ENCODE data around the gene EOGT.

Gene EOGT

GRCh38 chr3:68935778-68936177, 77.7 kb downstream of the EOGT start:
- Histone ChIP-seq H3K4ac (ENCODE audit: low read length) (no peak overlapping the region), H3K14ac (ENCODE audit: low read length) (no peak overlapping the region), H2BK5ac (ENCODE audit: low read length) (no peak overlapping the region), H3K27ac (replicated peaks; ENCODE audit: low read length) (no peak overlapping the region), H2AK5ac (ENCODE audit: low read depth, low read length) (no peak overlapping the region), H3K4me3 (ENCODE audit: low read length in 2 of 2) (no peak overlapping the region), H3K9me3 (replicated peaks in 1 of 2; ENCODE audit: control insufficient read depth in 2 of 2, insufficient read depth in 1 of 2, low read depth in 1 of 2, low read length in 2 of 2) (no peaks in the 10 kb centered on the region), H2BK12ac (ENCODE audit: low read length) (no peak overlapping the region), H2AFZ (ENCODE audit: low read length) (no peak overlapping the region), H3K23ac (ENCODE audit: low read depth, low read length, poor library complexity) (no peak overlapping the region), H3K18ac (ENCODE audit: low read length) (no peak overlapping the region), H4K91ac (ENCODE audit: low read depth, low read length, poor library complexity) (no peak overlapping the region), H4K8ac (ENCODE audit: low read depth, low read length) (no peak overlapping the region), H3K27me3 (ENCODE audit: control insufficient read depth in 3 of 3, insufficient read depth in 3 of 3, low read depth in 1 of 3, low read length in 3 of 3) (peaks cover 9 to 42% (median 18%) of the 10 kb centered on the region in 3 experiments), H2BK120ac (ENCODE audit: low read depth, low read length) (no peak overlapping the region), H2BK15ac (ENCODE audit: low read length) (no peak overlapping the region), H3K4me2 (ENCODE audit: insufficient read depth, low read length, poor library complexity, severe bottlenecking) (no peak overlapping the region), H3K36me3 (replicated peaks in 1 of 2; ENCODE audit: control insufficient read depth in 2 of 2, insufficient read depth in 2 of 2, low read length in 2 of 2) (no peaks in the 10 kb centered on the region), H3K79me1 (ENCODE audit: low read depth, low read length) (no peaks in the 10 kb centered on the region), H3K4me1 (ENCODE audit: control insufficient read depth in 2 of 2, insufficient read depth in 1 of 2, low read depth in 1 of 2, low read length in 2 of 2) (peaks cover 0 to 5% of the 10 kb centered on the region in 2 donors), H3K9ac (ENCODE audit: low read depth, low read length, poor library complexity) (no peak overlapping the region)
- WGBS, 2 donors (ENCODE audit: extremely low coverage in 2 of 2, insufficient read length in 2 of 2, insufficient replicate concordance in 1 of 2), result no CpG with 5 or more reads among the region's 6 CpGs
- no peak for DNase-seq (ENCODE audit: low spot score)

- DNase-seq (ENCODE audit: low spot score), result no peak
- Histone ChIP-seq H4K91ac (ENCODE audit: low read depth, low read length, poor library complexity) (no peak overlapping the region), H3K4me1 (ENCODE audit: control insufficient read depth in 2 of 2, insufficient read depth in 1 of 2, low read depth in 1 of 2, low read length in 2 of 2) (peaks cover 0 to 5% of the 10 kb centered on the region in 2 donors), H3K4ac (ENCODE audit: low read length) (no peak overlapping the region), H3K9ac (ENCODE audit: low read depth, low read length, poor library complexity) (no peak overlapping the region), H2BK15ac (ENCODE audit: low read length) (no peak overlapping the region), H3K4me2 (ENCODE audit: insufficient read depth, low read length, poor library complexity, severe bottlenecking) (peak overlapping the region; percentile 65), H3K36me3 (replicated peaks in 1 of 2; ENCODE audit: control insufficient read depth in 2 of 2, insufficient read depth in 2 of 2, low read length in 2 of 2) (no peaks in the 10 kb centered on the region), H4K8ac (ENCODE audit: low read depth, low read length) (no peak overlapping the region), H3K23ac (ENCODE audit: low read depth, low read length, poor library complexity) (no peak overlapping the region), H2AK5ac (ENCODE audit: low read depth, low read length) (no peak overlapping the region), H3K4me3 (ENCODE audit: low read length in 2 of 2) (peak overlapping the region; percentile 23 to 69), H3K18ac (ENCODE audit: low read length) (peak overlapping the region; percentile 65), H2AFZ (ENCODE audit: low read length) (peak overlapping the region; percentile 91), H2BK120ac (ENCODE audit: low read depth, low read length) (no peak overlapping the region), H3K14ac (ENCODE audit: low read length) (no peak overlapping the region), H3K9me3 (replicated peaks in 1 of 2; ENCODE audit: control insufficient read depth in 2 of 2, insufficient read depth in 1 of 2, low read depth in 1 of 2, low read length in 2 of 2) (peaks cover 0 to 2% of the 10 kb centered on the region in 2 donors), H3K27ac (replicated peaks; ENCODE audit: low read length) (no peak overlapping the region), H3K27me3 (ENCODE audit: control insufficient read depth in 3 of 3, insufficient read depth in 3 of 3, low read depth in 1 of 3, low read length in 3 of 3) (peaks cover 9 to 78% (median 24%) of the 10 kb centered on the region in 3 experiments), H3K79me1 (ENCODE audit: low read depth, low read length) (no peaks in the 10 kb centered on the region), H2BK5ac (ENCODE audit: low read length) (no peak overlapping the region), H2BK12ac (ENCODE audit: low read length) (no peak overlapping the region)
- no CpG with 5 or more reads among the region's 41 CpGs for WGBS, 2 donors (ENCODE audit: extremely low coverage in 2 of 2, insufficient read length in 2 of 2, insufficient replicate concordance in 1 of 2)
Observed at GRCh38 chr3:68931406-68932149, 81.9 kb downstream of the EOGT start.

Small RNA genes within 50 kb of the gene (small RNA-seq; reads per million reads assigned to genes)
- gene MIR3136 (ENCODE audit: insufficient read depth), result 1.2 reads per million
